Peyer's patch (tissue), 4 donors: ENCODE data around the gene LIPJ. TPM values are rescaled to one million over a fixed set of nuclear protein-coding genes. Genes with fewer than 3 reads are reported as not detected.

Experiments used
- DNase-seq, 3 donors: peaks; one replicate each; pipeline ENCODE4 v3.0.0-alpha.2; 2017 to 2019
- H3K27ac ChIP-seq, 4 donors: fragments of 200-600 bp; sonication (generic); one replicate each; pipeline ENCODE4 v1.5.1; 2016 to 2019
- H3K27me3 ChIP-seq, 2 donors: fragments of 200-600 bp; sonication (generic); one replicate each; pipeline ENCODE4 v1.5.1; 2019
- H3K36me3 ChIP-seq, 3 donors: fragments of 200-600 bp; sonication (generic); one replicate each; pipeline ENCODE4 v1.5.1; 2016 to 2019
- H3K4me1 ChIP-seq, 4 donors: fragments of 200-600 bp; sonication (generic); one replicate each; pipeline ENCODE4 v1.5.1; 2016 to 2019
- H3K4me3 ChIP-seq, 4 donors: fragments of 200-600 bp; sonication (generic); 1 replicate in 3 of 4; 2 replicates in 1 of 4; pipeline ENCODE4 v1.5.1; 2016 to 2019; ENCODE audit warnings: mild to moderate bottlenecking in 1 of 4
- H3K9me3 ChIP-seq, 4 donors: fragments of 200-600 bp; sonication (generic); one replicate each; pipeline ENCODE4 v1.5.1; 2016 to 2019; ENCODE audit warnings: mild to moderate bottlenecking in 1 of 4
- POLR2A ChIP-seq, 2 donors: fragments of 450-650 bp; IDR thresholded peaks; one replicate each; pipeline ENCODE4 v1.5.1; 2017; ENCODE audit warnings: antibody characterized with exemption in 2 of 2, mild to moderate bottlenecking in 2 of 2, moderate library complexity in 2 of 2
- total RNA-seq, 4 donors: library from RNA; depleted of rRNA; stranded (reverse); fragments of >200 nt; gene quantifications; one replicate each; pipeline ENCODE4 v1.1.0, GENCODE V29; 2016
- TF ChIP-seq, protein P1 (sequence below), 6 experiments: fragments of 450-650 bp in 4 of 6; fragments of 200-600 bp in 2 of 6; sonication (generic) in 1 of 6; IDR thresholded peaks; one replicate each; pipeline ENCODE4 v1.5.1; 2017 to 2019; ENCODE audit warnings: antibody characterized with exemption in 6 of 6, mild to moderate bottlenecking in 3 of 6, moderate library complexity in 1 of 6

Gene LIPJ
- total RNA-seq, 4 donors from 2014 or later = not detected

DNA sequence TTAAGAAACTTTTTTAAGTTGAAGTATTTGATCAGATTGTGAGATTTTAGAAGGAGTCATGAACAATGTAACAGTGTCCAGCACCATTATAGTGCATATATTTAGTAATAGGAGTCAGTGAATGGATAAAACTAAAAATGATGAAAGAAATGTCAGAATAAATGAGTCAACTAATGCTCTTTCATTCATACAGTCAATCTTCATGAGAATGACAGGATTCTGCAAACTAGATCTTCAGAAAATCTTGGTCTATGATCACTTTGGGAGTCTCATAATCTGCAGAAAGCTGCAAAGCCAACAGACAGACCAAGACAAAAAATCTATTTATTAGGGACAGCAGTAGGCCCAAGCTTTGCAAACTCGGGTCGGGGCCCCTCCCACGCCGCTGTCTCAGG lies 4.2 kb upstream of the LIPJ start:
- no peak for DNase-seq
- Histone ChIP-seq H3K4me3 (peak overlapping the region; percentile 66 to 74 (median 70)), H3K27me3 (no peaks in the 10 kb centered on the region), H3K9me3 (no peaks in the 10 kb centered on the region), H3K4me1 (no peaks in the 10 kb centered on the region), H3K27ac (peak overlapping the region; percentile 89 to 92 (median 90)), H3K36me3 (no peaks in the 10 kb centered on the region)
- no peak for TF ChIP-seq POLR2A (IDR thresholded peaks at IDR 0.05)
- TF ChIP-seq, protein P1, sequence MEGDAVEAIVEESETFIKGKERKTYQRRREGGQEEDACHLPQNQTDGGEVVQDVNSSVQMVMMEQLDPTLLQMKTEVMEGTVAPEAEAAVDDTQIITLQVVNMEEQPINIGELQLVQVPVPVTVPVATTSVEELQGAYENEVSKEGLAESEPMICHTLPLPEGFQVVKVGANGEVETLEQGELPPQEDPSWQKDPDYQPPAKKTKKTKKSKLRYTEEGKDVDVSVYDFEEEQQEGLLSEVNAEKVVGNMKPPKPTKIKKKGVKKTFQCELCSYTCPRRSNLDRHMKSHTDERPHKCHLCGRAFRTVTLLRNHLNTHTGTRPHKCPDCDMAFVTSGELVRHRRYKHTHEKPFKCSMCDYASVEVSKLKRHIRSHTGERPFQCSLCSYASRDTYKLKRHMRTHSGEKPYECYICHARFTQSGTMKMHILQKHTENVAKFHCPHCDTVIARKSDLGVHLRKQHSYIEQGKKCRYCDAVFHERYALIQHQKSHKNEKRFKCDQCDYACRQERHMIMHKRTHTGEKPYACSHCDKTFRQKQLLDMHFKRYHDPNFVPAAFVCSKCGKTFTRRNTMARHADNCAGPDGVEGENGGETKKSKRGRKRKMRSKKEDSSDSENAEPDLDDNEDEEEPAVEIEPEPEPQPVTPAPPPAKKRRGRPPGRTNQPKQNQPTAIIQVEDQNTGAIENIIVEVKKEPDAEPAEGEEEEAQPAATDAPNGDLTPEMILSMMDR (IDR thresholded peaks at IDR 0.05) = no peak

DNA sequence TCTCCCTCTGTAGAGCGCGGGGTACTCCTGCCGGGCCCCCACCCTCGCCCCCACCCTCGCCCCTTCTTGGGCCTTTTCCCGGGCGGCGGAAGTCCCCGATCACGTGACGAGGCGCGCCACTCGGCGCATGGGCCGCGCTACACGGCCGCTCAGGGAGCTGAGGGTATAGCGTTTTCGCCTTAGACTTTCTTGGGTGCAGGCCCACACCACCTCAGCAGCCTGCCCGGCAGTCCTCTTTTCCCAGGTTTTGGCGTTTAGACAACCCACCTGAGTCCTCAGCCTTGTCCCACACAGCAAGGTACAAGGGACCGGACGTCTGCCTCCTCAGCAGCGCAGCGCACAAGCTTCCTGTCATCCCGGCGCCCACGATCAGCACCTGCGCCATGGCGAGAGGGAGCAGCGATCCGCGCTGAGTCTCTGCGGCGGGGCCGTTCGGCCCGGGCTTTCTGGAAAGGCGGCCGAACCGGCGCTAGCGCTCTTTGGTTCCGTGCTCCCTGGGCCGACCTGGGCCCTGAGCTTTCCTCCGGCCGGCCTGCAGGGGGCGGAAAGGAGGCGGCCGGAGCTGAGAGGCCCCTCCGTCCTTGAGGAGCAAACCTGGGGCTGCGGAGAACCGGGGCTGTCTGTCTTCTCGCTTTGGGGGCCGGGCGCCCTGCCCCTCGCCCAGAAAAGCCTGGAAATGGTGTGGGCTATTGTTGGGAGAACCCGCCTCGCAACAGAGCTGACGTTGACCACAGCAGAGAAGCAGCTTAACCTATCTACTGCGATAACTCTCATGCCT lies 3.6 kb upstream of the LIPJ start, which contains the start of gene RNLS:
Gene RNLS, minus strand, starts transcription at position 513 of the 778 bp plus-strand sequence.
- H3K4me1 ChIP-seq = no peaks in the 10 kb centered on the region

DNA sequence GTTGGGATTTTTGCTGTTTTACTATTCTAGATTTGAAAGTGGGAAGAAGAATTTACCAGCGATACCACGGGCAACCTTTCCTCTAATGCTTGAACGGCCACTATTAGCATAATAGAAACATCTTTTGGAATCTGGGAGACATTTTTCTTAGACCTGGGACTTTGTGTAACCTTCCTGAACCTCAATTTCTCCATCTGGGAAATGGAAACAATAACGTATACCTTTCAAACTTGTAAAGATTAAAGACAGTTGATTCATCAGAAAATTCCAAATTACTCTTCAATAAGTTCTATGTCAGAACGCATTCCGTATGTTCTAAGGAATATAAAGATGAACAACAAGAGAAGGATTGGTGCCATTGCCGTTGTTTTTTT lies 3.0 kb upstream of the LIPJ start:
- no peaks in the 10 kb centered on the region for H3K27me3 ChIP-seq
- peak overlapping the region; percentile 89 to 92 (median 90) for H3K27ac ChIP-seq
- peak overlapping the region; percentile 66 to 74 (median 70) for H3K4me3 ChIP-seq
- no peaks in the 10 kb centered on the region for H3K9me3 ChIP-seq
- TF ChIP-seq, protein P1 (IDR thresholded peaks at IDR 0.05) = no peak
- TF ChIP-seq POLR2A (IDR thresholded peaks at IDR 0.05) = no peak
- no peaks in the 10 kb centered on the region for H3K36me3 ChIP-seq
- no peaks in the 10 kb centered on the region for H3K4me1 ChIP-seq
- DNase-seq = no peak

More for the DNA sequence above, 3.6 kb upstream of the LIPJ start, which contains the start of gene RNLS:
- DNase-seq = peak; percentile 71 to 85 (median 83)
- H3K36me3 ChIP-seq = no peaks in the 10 kb centered on the region
- H3K9me3 ChIP-seq = no peaks in the 10 kb centered on the region
- no peaks in the 10 kb centered on the region for H3K27me3 ChIP-seq
- TF ChIP-seq POLR2A (IDR thresholded peaks at IDR 0.05) = peak; percentile 44 to 49
- TF ChIP-seq, protein P1 (IDR thresholded peaks at IDR 0.05) = peak; percentile 39 to 85 (median 78)
- peak within 1 kb of the TSS; percentile 66 to 74 (median 70) for H3K4me3 ChIP-seq
- H3K27ac ChIP-seq = peak within 1 kb of the TSS; percentile 89 to 92 (median 90)

DNA sequence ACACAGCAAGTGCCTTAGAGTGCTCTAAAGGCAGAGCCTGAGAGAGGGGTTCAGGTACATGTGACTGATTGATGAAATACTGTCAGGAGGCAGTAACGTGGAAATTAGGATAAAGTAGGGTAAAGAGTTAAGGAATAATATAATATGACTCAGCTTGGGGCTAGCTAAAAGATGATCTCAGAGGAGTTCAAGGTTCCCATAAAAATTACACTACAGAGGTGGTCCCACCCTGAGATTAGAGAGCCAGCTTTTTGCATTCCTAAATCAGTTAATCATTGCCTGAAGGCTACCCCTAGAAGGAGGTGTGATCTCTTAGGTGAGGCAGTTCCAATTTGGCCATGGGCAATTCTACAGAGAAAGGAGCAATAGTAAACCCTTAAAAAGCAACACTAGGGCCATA lies 5.8 kb downstream of the LIPJ start:
- no peak for DNase-seq
- TF ChIP-seq, protein P1 (IDR thresholded peaks at IDR 0.05) = no peak
- TF ChIP-seq POLR2A (IDR thresholded peaks at IDR 0.05) = no peak
- H3K9me3 ChIP-seq = no peaks in the 10 kb centered on the region
- no peak overlapping the region for H3K4me3 ChIP-seq
- no peaks in the 10 kb centered on the region for H3K4me1 ChIP-seq
- H3K27ac ChIP-seq = no peak overlapping the region
- no peaks in the 10 kb centered on the region for H3K36me3 ChIP-seq
- H3K27me3 ChIP-seq = no peaks in the 10 kb centered on the region

DNA sequence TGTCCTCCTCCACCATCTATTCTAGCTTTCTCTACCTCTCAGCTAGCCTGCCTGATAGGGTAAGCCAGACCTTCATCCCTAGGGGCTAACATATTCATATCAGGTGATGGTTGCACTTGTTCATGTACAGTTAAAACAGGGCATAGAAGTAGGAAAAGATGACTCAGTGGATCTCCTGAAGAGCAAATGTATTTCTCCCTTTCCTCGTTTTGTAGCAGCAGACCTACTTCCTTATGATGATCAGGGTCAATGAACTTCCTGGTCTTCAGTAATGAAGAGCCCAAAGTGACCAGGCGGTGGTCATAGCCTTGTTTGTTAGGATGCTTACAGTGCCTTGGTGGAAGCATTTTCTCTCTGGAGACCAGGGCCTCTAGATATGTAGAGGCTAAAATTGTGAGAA lies 6.3 kb downstream of the LIPJ start:
- Histone ChIP-seq H3K36me3 (no peaks in the 10 kb centered on the region), H3K27ac (no peak overlapping the region), H3K9me3 (no peaks in the 10 kb centered on the region), H3K27me3 (no peaks in the 10 kb centered on the region), H3K4me1 (no peaks in the 10 kb centered on the region), H3K4me3 (no peak overlapping the region)
- DNase-seq = no peak
- TF ChIP-seq, protein P1 (IDR thresholded peaks at IDR 0.05) = no peak
- no peak for TF ChIP-seq POLR2A (IDR thresholded peaks at IDR 0.05)
